Stimulated activated CD4-positive, alpha-beta T cell treated with anti-CD3 and anti-CD28 coated beads, Interleukin-15, amount 100 ng/mL, for 48 hours (primary cell): ENCODE data around the gene ADAR.

Experiments
- DNase-seq, 2 donors: peaks; one replicate each; pipeline ENCODE4 v3.0.0-alpha.2; 2020; ENCODE audit warnings: low read depth in 2 of 2

ADAR gene

GRCh38 chr1:154586231-154586630 is 21.8 kb downstream of the ADAR start:
- DNase-seq = no peak

- no peak for DNase-seq
These were observed 23.6 kb downstream of the ADAR start for GRCh38 chr1:154584267-154584994.

- no peak for DNase-seq
These were observed 24.2 kb downstream of the ADAR start for GRCh38 chr1:154583773-154584172.

- DNase-seq = no peak
These were observed 25.1 kb downstream of the ADAR start for GRCh38 chr1:154582885-154583284.

- no peak for DNase-seq
These were observed 26.2 kb downstream of the ADAR start for GRCh38 chr1:154581766-154582165.

- DNase-seq = no peak
These were observed 28.6 kb downstream of the ADAR start for GRCh38 chr1:154579374-154579773.

GRCh38 chr1:154578058-154578418 is 29.9 kb downstream of the ADAR start:
- DNase-seq = no peak

- DNase-seq = no peak
These were observed 30.5 kb downstream of the ADAR start for GRCh38 chr1:154577346-154578057.

- DNase-seq = no peak
These were observed 31.9 kb downstream of the ADAR start for GRCh38 chr1:154575951-154576566.

GRCh38 chr1:154575147-154575927 is 32.6 kb downstream of the ADAR start:
- no peak for DNase-seq

- no peak for DNase-seq
These were observed 33.3 kb downstream of the ADAR start for GRCh38 chr1:154574716-154575115.

GRCh38 chr1:154573168-154573510 is 34.8 kb downstream of the ADAR start:
- no peak for DNase-seq

- DNase-seq = no peak
These were observed 35.4 kb downstream of the ADAR start for GRCh38 chr1:154572468-154573167.

GRCh38 chr1:154571964-154572288 is 36.1 kb downstream of the ADAR start:
- no peak for DNase-seq

- DNase-seq = no peak
These were observed 36.6 kb downstream of the ADAR start for GRCh38 chr1:154571244-154571963.

GRCh38 chr1:154568157-154568815 is 39.7 kb downstream of the ADAR start:
- no peak for DNase-seq

GRCh38 chr1:154567386-154568156 is 40.4 kb downstream of the ADAR start, which contains the start of gene CHRNB2:
CHRNB2 (plus strand) TSS chr1:154567778; CDS start chr1:154568045, 267 bp downstream.
- peak; percentile 27 to 47 for DNase-seq

- DNase-seq = no peak
These were observed 42.1 kb downstream of the ADAR start for GRCh38 chr1:154565876-154566275.

- peak; percentile 66 to 80 for DNase-seq
These were observed 48.4 kb downstream of the ADAR start for GRCh38 chr1:154559466-154560044.
